B cell (primary cell): ENCODE data around the gene HIC1.

ENCODE experiments used
- EZH2 ChIP-seq: IDR thresholded peaks from 2 replicates; pipeline ENCODE4 v1.6.1; 2012; ENCODE audit warnings: borderline replicate concordance, low read depth, mild to moderate bottlenecking, moderate library complexity, low read length; ENCODE audit not compliant: insufficient read depth, poor library complexity, severe bottlenecking
- TF ChIP-seq, protein P1 (sequence below): fragments of 200-600 bp; IDR thresholded peaks from one replicate; pipeline ENCODE4 v1.8.0; 2022; ENCODE audit warnings: antibody characterized with exemption, mild to moderate bottlenecking

DNA sequence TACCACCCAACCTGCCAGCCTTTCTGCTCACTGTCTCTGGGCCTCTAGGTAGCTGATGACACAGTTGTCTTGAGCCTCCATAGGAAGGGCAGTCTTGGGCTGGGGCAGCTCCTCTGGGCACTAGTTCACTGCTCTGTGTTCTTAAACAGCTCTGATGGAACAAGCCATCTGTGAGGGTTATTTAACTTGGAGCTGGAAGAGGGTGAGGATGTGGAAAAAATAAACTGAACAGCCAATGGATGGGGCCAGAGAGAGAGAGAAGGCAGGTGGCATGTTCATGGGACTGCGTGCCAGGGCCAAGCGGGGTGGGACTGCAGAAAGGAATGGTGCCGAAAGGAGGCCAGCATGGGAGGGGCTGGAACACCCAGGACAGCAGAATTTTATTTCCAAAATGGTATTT lies 52.6 kb downstream of the HIC1 start:
- TF ChIP-seq, protein P1, sequence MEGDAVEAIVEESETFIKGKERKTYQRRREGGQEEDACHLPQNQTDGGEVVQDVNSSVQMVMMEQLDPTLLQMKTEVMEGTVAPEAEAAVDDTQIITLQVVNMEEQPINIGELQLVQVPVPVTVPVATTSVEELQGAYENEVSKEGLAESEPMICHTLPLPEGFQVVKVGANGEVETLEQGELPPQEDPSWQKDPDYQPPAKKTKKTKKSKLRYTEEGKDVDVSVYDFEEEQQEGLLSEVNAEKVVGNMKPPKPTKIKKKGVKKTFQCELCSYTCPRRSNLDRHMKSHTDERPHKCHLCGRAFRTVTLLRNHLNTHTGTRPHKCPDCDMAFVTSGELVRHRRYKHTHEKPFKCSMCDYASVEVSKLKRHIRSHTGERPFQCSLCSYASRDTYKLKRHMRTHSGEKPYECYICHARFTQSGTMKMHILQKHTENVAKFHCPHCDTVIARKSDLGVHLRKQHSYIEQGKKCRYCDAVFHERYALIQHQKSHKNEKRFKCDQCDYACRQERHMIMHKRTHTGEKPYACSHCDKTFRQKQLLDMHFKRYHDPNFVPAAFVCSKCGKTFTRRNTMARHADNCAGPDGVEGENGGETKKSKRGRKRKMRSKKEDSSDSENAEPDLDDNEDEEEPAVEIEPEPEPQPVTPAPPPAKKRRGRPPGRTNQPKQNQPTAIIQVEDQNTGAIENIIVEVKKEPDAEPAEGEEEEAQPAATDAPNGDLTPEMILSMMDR: no peak
- no peak for TF ChIP-seq EZH2
